Ovary (tissue), 9 donors: ENCODE results near the gene CISD3. TPM values are rescaled to one million over a fixed set of nuclear protein-coding genes. Genes with fewer than 3 reads are reported as not detected.
A peak's percentile ranks its signal among the peaks of the same experiment; 100 is the strongest.

Experiments used
- DNase-seq, 5 donors: peaks; one replicate each; pipeline ENCODE4 v3.0.0-alpha.2; 2019 to 2020
- H3K27ac ChIP-seq, 2 donors: fragments of 200-600 bp; one replicate each; pipeline versions ENCODE4 v1.5.1 to v1.8.0; 2019 to 2022
- H3K27me3 ChIP-seq: fragments of 200-600 bp; one replicate; pipeline ENCODE4 v1.8.0; 2022
- H3K36me3 ChIP-seq: fragments of 200-600 bp; sonication (generic); one replicate; pipeline ENCODE4 v1.5.1; 2019
- H3K4me1 ChIP-seq: one replicate; pipeline ENCODE4 v1.8.1; 2013; ENCODE audit warnings: mild to moderate bottlenecking, moderate library complexity; ENCODE audit not compliant: insufficient read depth
- H3K4me3 ChIP-seq: fragments of 200-600 bp; sonication (generic); one replicate; pipeline ENCODE4 v1.5.1; 2017
- H3K9me3 ChIP-seq, 2 donors: fragments of 200-600 bp in 1 of 2; sonication (generic) in 1 of 2; one replicate each; pipeline versions ENCODE4 v1.5.1 to v1.8.1; 2013 to 2019; ENCODE audit warnings: mild to moderate bottlenecking in 1 of 2, moderate library complexity in 1 of 2
- EP300 ChIP-seq: sonication (generic); formaldehyde crosslinking; IDR thresholded peaks from one replicate; pipeline ENCODE4 v1.6.1; 2017; ENCODE audit warnings: antibody characterized with exemption
- POLR2A ChIP-seq: fragments of 450-650 bp; IDR thresholded peaks from one replicate; pipeline ENCODE4 v1.6.1; 2017; ENCODE audit warnings: antibody characterized with exemption, mild to moderate bottlenecking, moderate library complexity
- WGBS, 3 donors: extraction: QIAGEN DNeasy Blood & Tissue Kit in 1 of 3; methylation state at CpG; one replicate each; pipeline versions ENCODE4 v1.1.5 to v1.1.7; 2013 to 2017; 5-methylcytosine and 5-hydroxymethylcytosine counted together
- intact Hi-C, 4 donors: fragments of 100-400 bp; cut with DNase I; formaldehyde crosslinking; loops; one replicate each; pipeline versions ENCODE4 v1.11.0 to v1.15.1; 2022 to 2023
- polyA plus RNA-seq, 2 donors: library from polyadenylated mRNA; stranded (reverse); fragments of 200-250 nt in 1 of 2; fragments of 350-450 nt in 1 of 2; fragmentation: Illumina TruSeq in 1 of 2; extraction: RNeasy Lipid Tissue Mini Kit (QIAGEN cat#74804) in 1 of 2; gene quantifications; one replicate each; pipeline ENCODE4 v1.2.3, GENCODE V29; 2013 to 2014
- total RNA-seq, 7 donors: library from RNA; depleted of rRNA in 2 of 7; stranded (reverse); fragments of >200 nt in 2 of 7; fragmentation: NEBNext Ultra II Directional in 3 of 7; extraction: Animal tissue kit (Norgen Biotek cat#: 25700) in 3 of 7; gene quantifications; one replicate each; pipeline versions ENCODE4 v1.1.0 to v1.2.4, GENCODE V29; 2016 to 2023
- TF ChIP-seq, protein P1 (sequence below), 3 donors: fragments of 450-650 bp in 2 of 3; fragments of 200-600 bp in 1 of 3; IDR thresholded peaks; one replicate each; pipeline versions ENCODE4 v1.5.1 to v1.8.0; 2016 to 2022; ENCODE audit warnings: antibody characterized with exemption in 3 of 3, mild to moderate bottlenecking in 1 of 3
- donor health status: DM: no; HTN: no; CAD: no; lungs with moderate emphysema.
- donor health status: DM: no; HTN: no; CAD: no.
- donor health status: Bipolar disorder and iron deficiency.
- donor health status: DM: yes; HTN: yes; CAD: no.
- donor health status: DM: no; HTN: no; CAD: no.
- donor health status: DM: yes; HTN: yes; CAD: no.

Gene CISD3
- total and polyA plus RNA-seq, 9 donors, result 6.2 to 31.1 (median 19.7) TPM

DNA sequence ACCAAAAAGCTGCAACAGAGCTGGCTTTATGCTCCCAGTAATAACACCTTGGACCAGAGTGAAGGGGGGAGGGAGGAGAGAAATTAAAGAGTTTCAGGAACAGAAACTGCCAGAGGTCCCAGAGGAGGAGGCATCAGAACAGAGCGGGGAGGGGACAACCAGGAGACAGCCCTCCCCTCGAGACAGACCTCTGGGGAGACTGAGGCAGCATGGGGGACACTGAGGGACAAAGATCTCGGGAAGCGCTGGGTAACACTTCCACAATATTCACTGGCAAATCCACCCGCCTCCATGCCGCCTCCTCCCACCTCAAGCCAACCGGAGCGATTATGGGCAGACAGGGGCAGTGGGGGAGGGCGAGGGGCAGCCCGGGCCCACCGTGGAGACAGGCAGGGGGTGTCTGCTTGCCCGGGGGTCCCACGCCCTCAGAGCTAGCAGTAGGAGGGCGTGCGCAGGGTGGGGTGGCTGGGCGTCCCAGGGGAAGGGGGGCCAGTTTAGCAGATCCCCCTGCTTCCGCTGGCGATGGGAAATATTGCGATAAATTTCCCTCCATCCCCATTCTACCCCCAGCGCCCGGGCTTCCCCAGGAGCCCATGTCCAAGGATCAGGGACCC, 16.8 kb downstream of the CISD3 start:
- TF ChIP-seq EP300 (no peak), POLR2A (no peak)
- TF ChIP-seq, protein P1, sequence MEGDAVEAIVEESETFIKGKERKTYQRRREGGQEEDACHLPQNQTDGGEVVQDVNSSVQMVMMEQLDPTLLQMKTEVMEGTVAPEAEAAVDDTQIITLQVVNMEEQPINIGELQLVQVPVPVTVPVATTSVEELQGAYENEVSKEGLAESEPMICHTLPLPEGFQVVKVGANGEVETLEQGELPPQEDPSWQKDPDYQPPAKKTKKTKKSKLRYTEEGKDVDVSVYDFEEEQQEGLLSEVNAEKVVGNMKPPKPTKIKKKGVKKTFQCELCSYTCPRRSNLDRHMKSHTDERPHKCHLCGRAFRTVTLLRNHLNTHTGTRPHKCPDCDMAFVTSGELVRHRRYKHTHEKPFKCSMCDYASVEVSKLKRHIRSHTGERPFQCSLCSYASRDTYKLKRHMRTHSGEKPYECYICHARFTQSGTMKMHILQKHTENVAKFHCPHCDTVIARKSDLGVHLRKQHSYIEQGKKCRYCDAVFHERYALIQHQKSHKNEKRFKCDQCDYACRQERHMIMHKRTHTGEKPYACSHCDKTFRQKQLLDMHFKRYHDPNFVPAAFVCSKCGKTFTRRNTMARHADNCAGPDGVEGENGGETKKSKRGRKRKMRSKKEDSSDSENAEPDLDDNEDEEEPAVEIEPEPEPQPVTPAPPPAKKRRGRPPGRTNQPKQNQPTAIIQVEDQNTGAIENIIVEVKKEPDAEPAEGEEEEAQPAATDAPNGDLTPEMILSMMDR (IDR thresholded peaks at IDR 0.05), result no peak
- peak in 2 of 5 donors; percentile 42 to 65 for DNase-seq
- H3K27ac ChIP-seq, result no peak overlapping the region
- H3K9me3 ChIP-seq, result no peaks in the 10 kb centered on the region
- H3K4me1 ChIP-seq, result peaks cover 19% of the 10 kb centered on the region
- 1 to 6% (median 4%) methylated on average over 16 to 21 of the region's 21 CpGs for WGBS, 3 donors
- peak overlapping the region; percentile 68 for H3K4me3 ChIP-seq
- H3K27me3 ChIP-seq, result no peaks in the 10 kb centered on the region
- H3K36me3 ChIP-seq, result no peaks in the 10 kb centered on the region
- intact Hi-C loops, result no loop called here

DNA sequence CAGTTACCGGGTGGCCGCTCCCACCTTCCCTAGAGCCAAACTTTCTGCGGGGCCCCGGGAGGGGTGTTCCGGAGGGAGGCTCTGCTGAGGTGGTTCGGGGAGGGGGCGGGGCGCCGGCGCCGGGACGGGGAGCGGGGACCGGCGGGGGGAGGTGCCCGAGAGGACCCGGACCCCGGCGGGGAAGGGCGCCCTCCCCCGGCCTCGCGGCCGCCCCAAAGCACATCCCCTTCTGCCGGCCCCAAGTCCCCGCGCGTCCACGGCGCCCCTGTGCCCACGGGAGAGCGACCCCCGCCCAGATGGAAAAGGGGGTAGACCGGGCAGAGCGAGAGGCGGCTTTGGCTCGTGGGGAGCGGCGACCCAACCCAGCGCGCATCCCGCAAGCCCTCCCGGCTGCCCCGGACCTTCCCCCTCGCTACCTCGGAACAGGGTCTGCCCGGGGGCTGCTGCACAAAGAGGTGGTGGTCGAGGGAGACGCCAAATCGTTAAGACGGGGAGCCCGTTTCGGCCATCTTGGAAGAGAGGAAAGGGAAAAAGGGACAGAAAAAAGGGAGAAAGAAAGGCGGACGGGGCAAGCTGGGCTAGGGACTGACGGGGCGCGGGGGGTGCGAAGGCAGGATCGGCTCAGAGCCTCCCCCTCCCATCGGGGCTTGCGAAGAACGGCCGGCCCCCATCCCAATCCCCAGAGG, 17.5 kb downstream of the CISD3 start:
- no peaks in the 10 kb centered on the region for H3K9me3 ChIP-seq
- DNase-seq, result peak; percentile 74 to 81 (median 77)
- intact Hi-C loops, result no loop called here
- peak overlapping the region; percentile 68 for H3K4me3 ChIP-seq
- H3K4me1 ChIP-seq, result peaks cover 12% of the 10 kb centered on the region
- H3K36me3 ChIP-seq, result no peaks in the 10 kb centered on the region
- H3K27me3 ChIP-seq, result no peaks in the 10 kb centered on the region
- peak overlapping the region; percentile 6 to 50 for H3K27ac ChIP-seq
- 1% methylated on average over 40 to 64 of the region's 64 CpGs for WGBS, 3 donors
- peak; percentile 11 for TF ChIP-seq POLR2A
- TF ChIP-seq, protein P1 (IDR thresholded peaks at IDR 0.05), result no peak

DNA sequence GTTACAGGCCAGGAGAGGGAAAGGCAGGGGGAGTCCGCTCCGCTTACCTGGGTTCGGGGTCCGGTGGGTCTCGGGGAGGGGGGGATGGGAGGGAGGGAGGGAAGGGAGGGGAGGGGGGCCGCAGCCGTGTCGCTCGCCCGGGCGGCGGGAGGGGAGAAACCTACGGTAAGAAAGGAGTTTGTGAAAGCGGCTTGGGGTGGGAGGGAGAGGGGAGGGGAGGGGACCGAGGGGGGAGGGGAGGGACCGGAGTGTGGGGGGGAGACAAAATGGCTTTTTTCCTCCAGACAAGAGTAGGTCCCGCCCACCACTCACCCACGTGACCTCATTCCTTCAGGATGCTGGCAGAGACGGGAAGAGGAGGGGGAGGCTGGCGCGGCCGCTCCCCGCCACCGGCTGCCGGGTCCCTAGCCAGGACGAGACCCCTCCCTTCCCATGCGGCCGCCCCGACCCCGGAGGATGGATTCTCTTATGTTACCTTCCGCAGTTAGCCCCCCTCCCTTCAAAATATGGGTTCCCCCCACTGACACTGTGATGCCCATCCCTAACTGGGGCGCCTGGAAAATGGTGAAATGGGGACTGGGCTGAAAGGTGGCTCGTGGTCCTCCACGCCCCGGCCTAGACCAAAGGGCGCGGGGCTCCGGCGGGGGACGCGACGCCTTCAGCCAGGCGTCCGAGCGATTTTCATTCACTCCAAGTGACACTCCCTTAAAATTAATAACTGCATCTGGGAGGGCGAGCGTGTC, 18.2 kb downstream of the CISD3 start, which contains the start of gene PCGF2:
Gene PCGF2 (minus strand): TSS at position 188 of the 743 bp plus-strand sequence. CDS start 7,934 bp downstream, outside the sequence.
- Histone ChIP-seq H3K36me3 (no peaks in the 10 kb centered on the region), H3K9me3 (no peaks in the 10 kb centered on the region), H3K4me3 (peak within 1 kb of the TSS; percentile 68), H3K4me1 (peaks cover 10% of the 10 kb centered on the region), H3K27me3 (no peaks in the 10 kb centered on the region), H3K27ac (peak within 1 kb of the TSS; percentile 42 to 81)
- intact Hi-C loops, result no loop called here
- DNase-seq, result peak; percentile 92 to 96 (median 95)
- TF ChIP-seq POLR2A (peak; percentile 70), EP300 (no peak)
- TF ChIP-seq, protein P1 (IDR thresholded peaks at IDR 0.05), result no peak
- WGBS, 3 donors, result 0 to 1% (median 0%) methylated on average over 36 to 45 of the region's 47 CpGs

DNA sequence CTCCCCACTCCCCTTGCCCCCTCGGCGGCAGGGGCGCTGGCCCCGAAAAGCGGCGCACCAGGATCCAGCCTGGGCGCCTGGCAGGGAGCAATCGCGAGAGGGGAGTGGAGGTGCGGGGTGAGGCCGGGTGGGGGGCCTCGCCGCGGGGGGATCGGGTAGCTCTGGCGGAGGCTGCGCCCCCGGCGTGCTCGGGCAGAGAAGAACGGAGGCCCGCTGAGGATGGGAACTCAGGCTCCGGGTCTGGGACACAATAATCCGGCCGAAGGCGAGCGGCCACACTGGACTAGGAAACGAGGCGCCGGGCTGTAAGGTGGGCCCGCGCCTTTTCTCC, 18.7 kb downstream of the CISD3 start:
- H3K4me3 ChIP-seq, result peak overlapping the region; percentile 68
- TF ChIP-seq, protein P1 (IDR thresholded peaks at IDR 0.05), result no peak
- no peak for TF ChIP-seq EP300
- TF ChIP-seq POLR2A, result no peak
- WGBS, 3 donors, result 0 to 1% (median 0%) methylated on average over 27 to 32 of the region's 32 CpGs
- H3K4me1 ChIP-seq, result peaks cover 11% of the 10 kb centered on the region
- intact Hi-C loops, result no loop called here
- H3K27me3 ChIP-seq, result no peaks in the 10 kb centered on the region
- DNase-seq, result peak in 1 of 5 donors; percentile 72
- no peaks in the 10 kb centered on the region for H3K9me3 ChIP-seq
- peak overlapping the region; percentile 42 to 81 for H3K27ac ChIP-seq
- no peaks in the 10 kb centered on the region for H3K36me3 ChIP-seq
